GM19351 (cell line): ENCODE measurements around the gene NXT1.
"Not testable (repeated sequence)": the region's sequence is repeated elsewhere in the genome, so short reads cannot be mapped to it uniquely, and the experiment has no call there.

Experiments used
- ATAC-seq: cut with Tn5 transposase; IDR thresholded peaks from one replicate; pipeline ENCODE4 v1.9.1; 2021; ENCODE audit warnings: mild to moderate bottlenecking, moderate library complexity; ENCODE audit not compliant: unreplicated experiment

Gene NXT1

DNA sequence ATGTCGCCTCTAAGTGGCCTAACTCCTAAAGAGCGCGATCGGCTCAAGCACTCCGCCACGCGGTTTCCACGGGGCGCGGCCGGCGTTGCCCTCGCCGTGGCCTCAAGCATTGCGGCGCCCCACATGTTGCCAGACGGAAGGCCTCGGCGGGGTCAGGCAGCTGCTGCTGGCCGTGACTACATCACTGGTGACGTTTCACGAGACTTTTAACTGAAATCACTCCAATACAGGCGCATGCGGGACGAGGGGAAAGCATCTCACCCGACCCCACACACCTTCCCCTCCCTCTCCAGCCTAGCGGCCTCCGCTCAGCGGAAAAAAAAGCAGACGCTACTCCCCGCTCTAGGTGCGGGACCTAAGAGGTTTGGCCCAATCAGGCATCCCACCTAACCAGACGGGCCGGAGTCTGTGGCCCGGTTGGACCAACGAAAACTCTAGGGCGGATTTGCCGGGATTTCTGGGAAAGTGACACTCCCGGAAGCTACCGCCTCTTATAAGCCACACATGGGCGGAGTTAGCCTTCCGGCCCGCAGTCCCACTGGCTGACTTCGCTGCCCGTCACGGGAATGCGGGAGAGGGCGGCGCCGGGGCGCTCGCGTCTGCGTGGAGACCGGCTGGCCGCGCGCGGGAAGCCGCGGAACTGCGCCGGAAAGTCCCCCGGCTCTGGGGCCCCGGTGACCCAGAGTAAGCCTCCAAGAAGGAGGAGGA lies at the start of gene NXT1:
TSS of gene NXT1 (plus strand) at position 596 of the 708 bp plus-strand sequence. CDS start 3,251 bp downstream, outside the sequence.
- peak; percentile 80 for ATAC-seq

- ATAC-seq, result no peak
Observed at GRCh38 chr20:23301436-23302050, 49.0 kb upstream of the NXT1 start.

- ATAC-seq, result no peak
Observed at GRCh38 chr20:23302386-23302785, 48.2 kb upstream of the NXT1 start.

GRCh38 chr20:23302801-23303200 lies 47.8 kb upstream of the NXT1 start:
- no peak for ATAC-seq

- ATAC-seq, result no peak
Observed at GRCh38 chr20:23303325-23304102, 47.1 kb upstream of the NXT1 start.

DNA sequence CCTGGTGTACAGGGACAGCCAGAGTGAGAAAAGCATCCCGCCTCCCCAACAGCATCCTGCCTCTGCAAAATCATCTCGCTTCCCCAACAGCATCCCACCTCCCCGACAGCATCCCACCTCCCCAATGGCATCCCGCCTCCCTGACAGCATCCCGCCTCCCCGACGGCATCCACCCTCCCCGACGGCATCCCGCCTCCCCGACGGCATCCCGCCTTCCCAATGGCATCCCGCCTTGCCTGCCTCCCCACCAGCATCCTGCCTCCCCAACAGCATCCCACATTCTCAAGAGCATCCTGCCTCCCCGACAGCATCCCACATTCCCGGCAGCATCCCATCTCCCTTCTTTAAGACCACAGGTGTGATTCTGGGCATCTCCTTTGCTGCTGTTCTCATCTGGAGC lies 46.0 kb upstream of the NXT1 start:
- ATAC-seq, result no peak

GRCh38 chr20:23305098-23305497 lies 45.5 kb upstream of the NXT1 start:
- ATAC-seq, result no peak

GRCh38 chr20:23307393-23307792 lies 43.2 kb upstream of the NXT1 start:
- not testable (repeated sequence) for ATAC-seq

- ATAC-seq, result no peak
Observed at GRCh38 chr20:23308024-23308423, 42.6 kb upstream of the NXT1 start.

DNA sequence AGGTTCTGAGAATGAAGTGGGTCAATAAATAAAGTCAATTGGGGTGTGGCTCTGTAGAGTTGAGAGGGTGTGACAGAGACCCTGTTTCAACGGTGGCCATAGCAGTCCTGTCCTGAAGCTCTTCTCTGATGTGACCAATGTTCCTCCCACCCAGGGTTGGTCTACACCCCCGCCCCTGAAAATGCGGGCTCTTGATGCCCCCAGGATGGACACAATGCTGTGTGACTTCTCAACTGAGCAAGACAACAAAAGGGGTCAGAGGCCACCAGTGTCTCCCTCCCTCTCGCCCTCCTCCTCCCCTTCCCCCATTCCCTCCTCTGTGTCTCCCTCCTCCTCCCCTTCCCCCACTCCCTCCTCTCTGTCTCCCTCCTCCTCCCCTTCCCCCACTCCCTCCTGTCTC lies 41.7 kb upstream of the NXT1 start:
- ATAC-seq, result no peak

GRCh38 chr20:23309781-23310180 lies 40.8 kb upstream of the NXT1 start:
- no peak for ATAC-seq

DNA sequence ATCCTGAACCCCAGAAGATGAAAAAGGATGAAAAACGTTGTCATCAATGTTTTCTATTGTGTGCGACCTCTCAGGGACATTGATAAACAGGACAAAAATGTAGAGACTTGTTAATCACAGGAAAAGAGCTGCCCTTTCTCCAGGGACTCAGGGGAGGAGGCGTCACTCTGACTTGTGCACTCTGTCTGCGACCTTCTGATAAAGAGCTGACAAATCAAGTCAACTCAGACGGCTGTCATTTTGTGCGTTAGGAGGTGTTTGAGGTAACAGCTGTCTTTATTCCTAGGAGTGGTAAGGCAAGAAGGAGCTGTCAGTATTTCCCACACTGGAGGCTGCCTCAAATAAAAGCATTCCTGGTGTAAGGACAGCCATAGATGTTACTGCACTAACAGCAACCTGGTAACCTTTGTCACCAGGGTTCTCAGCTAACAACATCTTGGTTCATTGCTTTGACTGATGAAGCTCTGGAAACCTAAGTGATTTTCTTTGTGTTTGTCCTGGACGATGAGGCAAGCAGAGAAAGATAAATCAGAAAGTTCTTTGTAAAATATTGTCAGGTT lies 38.6 kb upstream of the NXT1 start:
- no peak for ATAC-seq

- ATAC-seq, result no peak
Observed at GRCh38 chr20:23313271-23313670, 37.3 kb upstream of the NXT1 start.

GRCh38 chr20:23314699-23315098 lies 35.9 kb upstream of the NXT1 start:
- ATAC-seq, result no peak

GRCh38 chr20:23315099-23315498 lies 35.5 kb upstream of the NXT1 start:
- ATAC-seq, result no peak

- ATAC-seq, result no peak
Observed at GRCh38 chr20:23316626-23317025, 34.0 kb upstream of the NXT1 start.

DNA sequence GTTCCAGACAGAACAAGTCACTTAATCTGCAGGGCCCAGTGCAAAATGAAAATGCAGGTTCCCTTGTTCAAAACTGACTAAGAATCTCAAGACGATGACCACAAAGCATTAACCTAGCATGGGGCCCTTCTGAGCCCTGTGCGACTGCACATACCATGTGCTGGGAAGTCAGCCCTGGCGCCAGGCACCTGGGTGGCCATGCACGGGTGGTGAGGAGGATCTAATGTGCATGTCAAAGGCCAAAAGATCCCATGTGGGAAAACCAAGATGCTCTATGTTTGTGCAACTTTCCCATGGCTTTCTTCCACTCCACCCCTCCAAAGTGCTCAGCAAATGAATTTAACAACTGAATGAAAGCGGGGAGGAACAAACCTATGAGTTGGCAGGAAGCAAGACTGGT lies 33.5 kb upstream of the NXT1 start:
- ATAC-seq, result no peak

DNA sequence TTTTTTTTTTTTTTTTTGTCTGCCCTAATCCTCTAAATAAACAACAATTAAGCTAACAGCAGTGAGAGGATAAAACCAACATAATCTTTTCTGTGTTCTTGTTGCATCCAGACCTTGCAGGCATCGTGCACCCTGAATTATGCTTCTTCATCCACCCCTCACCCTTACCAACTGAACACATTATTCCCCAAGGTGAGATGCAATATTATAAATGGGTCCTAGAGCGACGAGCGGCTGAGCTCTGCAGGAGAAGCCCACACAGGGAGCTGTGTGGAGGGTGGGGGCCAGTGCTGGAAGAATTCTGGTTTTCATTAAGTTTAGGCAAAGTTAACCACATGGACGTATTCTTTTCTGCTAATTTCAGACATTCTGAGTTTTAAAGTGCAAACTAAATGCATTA lies 32.2 kb upstream of the NXT1 start:
- ATAC-seq, result no peak

DNA sequence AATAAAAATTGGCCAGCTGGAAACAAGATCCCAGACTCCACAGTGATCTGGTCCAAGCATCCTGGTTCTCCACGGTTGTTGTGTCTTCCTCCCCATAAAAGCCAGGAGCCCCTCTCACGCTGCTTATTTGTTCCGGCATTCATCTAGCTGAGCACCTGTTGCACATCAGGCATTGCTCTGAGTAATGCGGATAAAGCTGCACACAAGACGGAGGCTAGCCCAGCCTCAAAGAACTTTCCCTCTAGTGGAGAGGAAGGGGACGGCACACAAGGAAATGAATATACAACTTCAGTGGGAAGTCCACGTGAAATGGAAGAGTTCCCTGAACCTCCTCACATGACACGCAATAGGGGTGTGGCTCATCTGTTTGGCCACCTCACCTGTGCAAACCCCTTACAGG lies 30.3 kb upstream of the NXT1 start:
- no peak for ATAC-seq

- no peak for ATAC-seq
Observed at GRCh38 chr20:23325107-23325506, 25.5 kb upstream of the NXT1 start.

- ATAC-seq, result no peak
Observed at GRCh38 chr20:23326774-23327173, 23.8 kb upstream of the NXT1 start.
